Type B pancreatic cell (in vitro differentiated cells): ENCODE data around the gene FUCA2. TPM values are rescaled to one million over a fixed set of nuclear protein-coding genes. Genes with fewer than 3 reads are reported as not detected.

Source experiments
- DNase-seq: peaks from one replicate; pipeline ENCODE4 v3.0.0; 2021; ENCODE audit warnings: mixed read lengths; ENCODE audit not compliant: unreplicated experiment; ENCODE audit errors: extremely low spot score
- H3K27ac Mint-ChIP-seq: 2 replicates; pipeline ENCODE4 v1.8.0; 2021; ENCODE audit warnings: mild to moderate bottlenecking, mixed read lengths
- H3K27me3 Mint-ChIP-seq: 2 replicates; pipeline ENCODE4 v1.8.0; 2021; ENCODE audit warnings: mixed read lengths
- H3K36me3 Mint-ChIP-seq: 2 replicates; pipeline ENCODE4 v1.8.0; 2021; ENCODE audit warnings: mixed read lengths
- H3K4me1 Mint-ChIP-seq: one replicate; pipeline ENCODE4 v1.8.0; 2021; ENCODE audit warnings: mixed read lengths; ENCODE audit not compliant: unreplicated experiment
- H3K4me3 Mint-ChIP-seq: 2 replicates; pipeline ENCODE4 v1.8.0; 2021; ENCODE audit warnings: mild to moderate bottlenecking, mixed read lengths
- H3K9me3 Mint-ChIP-seq: 2 replicates; pipeline ENCODE4 v1.8.0; 2021; ENCODE audit warnings: mixed read lengths
- total RNA-seq: library from RNA; stranded (reverse); gene quantifications from 2 replicates; pipeline ENCODE4 v1.2.1, GENCODE V29; 2021; ENCODE audit warnings: low replicate concordance
- TF ChIP-seq, protein P1 (sequence below): fragments of 200-600 bp; sonication (generic); conservative IDR thresholded peaks from 2 replicates; pipeline ENCODE4 v1.5.0; 2021; ENCODE audit warnings: antibody characterized with exemption, mild to moderate bottlenecking

Gene FUCA2
- total RNA-seq, 1 donor from 2014 or later = 48.0 TPM

DNA sequence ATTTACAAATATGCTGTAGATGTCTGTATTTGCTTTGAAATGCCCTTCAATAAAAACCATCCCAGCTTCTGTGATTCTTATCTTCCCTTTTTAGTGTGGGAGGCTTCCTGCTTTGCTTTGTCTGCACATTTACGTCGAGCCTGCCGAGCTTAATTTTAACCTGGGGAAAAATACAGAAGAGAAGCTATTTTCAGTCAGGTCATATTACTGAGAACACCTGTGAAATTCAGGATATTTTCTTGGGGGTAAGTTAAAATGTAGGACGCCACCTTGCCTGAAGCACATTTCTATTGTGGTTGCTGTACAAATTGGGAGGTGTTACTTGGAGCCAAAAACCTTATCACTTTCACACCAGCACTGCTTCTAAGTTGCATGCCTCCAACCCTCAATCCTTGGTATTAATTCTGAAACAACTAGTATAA, 43.6 kb upstream of the FUCA2 start:
- H3K27me3 Mint-ChIP-seq = no peaks in the 10 kb centered on the region
- peak overlapping the region; percentile 10 for H3K4me3 Mint-ChIP-seq
- peak overlapping the region; percentile 69 for H3K27ac Mint-ChIP-seq
- peaks cover 29% of the 10 kb centered on the region for H3K4me1 Mint-ChIP-seq
- DNase-seq = no peak
- H3K9me3 Mint-ChIP-seq = no peaks in the 10 kb centered on the region
- TF ChIP-seq, protein P1, sequence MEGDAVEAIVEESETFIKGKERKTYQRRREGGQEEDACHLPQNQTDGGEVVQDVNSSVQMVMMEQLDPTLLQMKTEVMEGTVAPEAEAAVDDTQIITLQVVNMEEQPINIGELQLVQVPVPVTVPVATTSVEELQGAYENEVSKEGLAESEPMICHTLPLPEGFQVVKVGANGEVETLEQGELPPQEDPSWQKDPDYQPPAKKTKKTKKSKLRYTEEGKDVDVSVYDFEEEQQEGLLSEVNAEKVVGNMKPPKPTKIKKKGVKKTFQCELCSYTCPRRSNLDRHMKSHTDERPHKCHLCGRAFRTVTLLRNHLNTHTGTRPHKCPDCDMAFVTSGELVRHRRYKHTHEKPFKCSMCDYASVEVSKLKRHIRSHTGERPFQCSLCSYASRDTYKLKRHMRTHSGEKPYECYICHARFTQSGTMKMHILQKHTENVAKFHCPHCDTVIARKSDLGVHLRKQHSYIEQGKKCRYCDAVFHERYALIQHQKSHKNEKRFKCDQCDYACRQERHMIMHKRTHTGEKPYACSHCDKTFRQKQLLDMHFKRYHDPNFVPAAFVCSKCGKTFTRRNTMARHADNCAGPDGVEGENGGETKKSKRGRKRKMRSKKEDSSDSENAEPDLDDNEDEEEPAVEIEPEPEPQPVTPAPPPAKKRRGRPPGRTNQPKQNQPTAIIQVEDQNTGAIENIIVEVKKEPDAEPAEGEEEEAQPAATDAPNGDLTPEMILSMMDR = no peak
- H3K36me3 Mint-ChIP-seq = no peaks in the 10 kb centered on the region

- no peaks in the 10 kb centered on the region for H3K9me3 Mint-ChIP-seq
- no peak overlapping the region for H3K4me3 Mint-ChIP-seq
- H3K27ac Mint-ChIP-seq = peak overlapping the region; percentile 19
- peaks cover 25% of the 10 kb centered on the region for H3K4me1 Mint-ChIP-seq
- H3K36me3 Mint-ChIP-seq = no peaks in the 10 kb centered on the region
- TF ChIP-seq, protein P1 = no peak
- no peak for DNase-seq
- no peaks in the 10 kb centered on the region for H3K27me3 Mint-ChIP-seq
Measured at GRCh38 chr6:143553337-143553736, 41.8 kb upstream of the FUCA2 start.

DNA sequence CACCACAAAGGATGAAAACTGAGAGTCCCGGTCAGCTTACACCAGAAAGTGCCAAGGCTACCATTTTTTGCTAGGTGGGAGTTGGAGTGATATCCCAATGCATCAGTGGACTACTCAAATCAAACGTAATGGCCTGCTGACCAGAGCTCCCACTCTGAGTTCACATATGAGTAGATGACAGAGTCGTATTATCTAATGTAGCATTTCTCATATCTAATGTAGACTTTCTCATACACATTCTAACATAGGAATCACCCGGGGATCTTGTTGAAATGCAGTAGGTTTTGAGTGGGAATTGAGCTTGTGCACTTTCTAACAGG, 38.4 kb upstream of the FUCA2 start:
- TF ChIP-seq, protein P1 = no peak

GRCh38 chr6:143549221-143549948, 37.9 kb upstream of the FUCA2 start:
- TF ChIP-seq, protein P1 = no peak
- Mint-ChIP-seq H3K9me3 (no peaks in the 10 kb centered on the region), H3K4me3 (no peak overlapping the region), H3K27me3 (no peaks in the 10 kb centered on the region), H3K36me3 (no peaks in the 10 kb centered on the region), H3K4me1 (peaks cover 21% of the 10 kb centered on the region), H3K27ac (no peak overlapping the region)
- DNase-seq = no peak

More for the DNA sequence above, 38.4 kb upstream of the FUCA2 start:
- no peaks in the 10 kb centered on the region for H3K27me3 Mint-ChIP-seq
- no peak overlapping the region for H3K4me3 Mint-ChIP-seq
- H3K36me3 Mint-ChIP-seq = no peaks in the 10 kb centered on the region
- no peak for DNase-seq
- peaks cover 25% of the 10 kb centered on the region for H3K4me1 Mint-ChIP-seq
- no peaks in the 10 kb centered on the region for H3K9me3 Mint-ChIP-seq
- H3K27ac Mint-ChIP-seq = no peak overlapping the region

DNA sequence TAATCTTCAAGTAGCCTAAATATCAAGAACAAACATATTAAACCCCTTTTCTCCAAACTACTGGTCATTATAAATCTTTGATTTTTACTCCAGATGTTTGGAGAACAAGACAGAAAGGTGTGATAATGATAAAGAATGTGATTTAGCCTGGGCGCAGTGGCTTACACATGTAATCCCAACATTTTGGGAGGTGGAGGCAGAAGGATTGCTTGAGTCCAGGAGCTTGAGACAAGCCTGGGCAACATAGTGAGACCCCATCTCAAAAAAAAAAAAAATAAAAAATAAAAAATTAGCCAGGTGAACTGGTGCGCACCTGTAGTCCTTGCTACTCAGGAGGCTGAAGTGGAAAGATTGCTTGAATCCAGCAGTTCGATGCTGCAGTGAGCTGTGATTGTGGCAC, 35.1 kb upstream of the FUCA2 start:
- Mint-ChIP-seq H3K4me3 (no peak overlapping the region), H3K9me3 (no peaks in the 10 kb centered on the region), H3K4me1 (peaks cover 12% of the 10 kb centered on the region), H3K27me3 (no peaks in the 10 kb centered on the region), H3K27ac (peak overlapping the region; percentile 65), H3K36me3 (no peaks in the 10 kb centered on the region)
- TF ChIP-seq, protein P1 = no peak
- DNase-seq = no peak
